Measurements from ENCODE around the gene KCNAB1.
A peak's percentile ranks its signal among the peaks of the same experiment; 100 is the strongest.

KCNAB1 gene

GRCh38 chr3:156303001-156303707, 182.8 kb downstream of the KCNAB1 start:
- Histone ChIP-seq H3K4me3 (ENCODE audit: insufficient read depth, low read depth, low read length) (no peak overlapping the region), H3K4me1 (ENCODE audit: control insufficient read depth, insufficient read depth, low read length) (no peaks in the 10 kb centered on the region), H3K36me3 (ENCODE audit: control insufficient read depth, insufficient read depth, low read length) (no peaks in the 10 kb centered on the region), H3K9me3 (ENCODE audit: control insufficient read depth, low read length) (no peaks in the 10 kb centered on the region), H3K27ac (ENCODE audit: insufficient read depth, low read depth, low read length, poor library complexity, severe bottlenecking) (no peak overlapping the region), H3K27me3 (ENCODE audit: control insufficient read depth, insufficient read depth, low read length, poor library complexity, severe bottlenecking) (no peaks in the 10 kb centered on the region)
- 100% methylated on average over 1 of the region's 1 CpG; no CpG with 5 or more reads in 1 of the 2 experiments for WGBS, 2 experiments

GRCh38 chr3:156304406-156304805, 184.0 kb downstream of the KCNAB1 start:
- Histone ChIP-seq H3K27ac (ENCODE audit: insufficient read depth, low read depth, low read length, poor library complexity, severe bottlenecking) (no peak overlapping the region), H3K27me3 (ENCODE audit: control insufficient read depth, insufficient read depth, low read length, poor library complexity, severe bottlenecking) (no peaks in the 10 kb centered on the region), H3K36me3 (ENCODE audit: control insufficient read depth, insufficient read depth, low read length) (no peaks in the 10 kb centered on the region), H3K4me3 (ENCODE audit: insufficient read depth, low read depth, low read length) (no peak overlapping the region), H3K9me3 (ENCODE audit: control insufficient read depth, low read length) (no peaks in the 10 kb centered on the region), H3K4me1 (ENCODE audit: control insufficient read depth, insufficient read depth, low read length) (no peaks in the 10 kb centered on the region)
- 95 to 97% methylated on average over 3 of the region's 3 CpGs for WGBS, 2 experiments

- Histone ChIP-seq H3K9me3 (ENCODE audit: control insufficient read depth, low read length) (no peaks in the 10 kb centered on the region), H3K36me3 (ENCODE audit: control insufficient read depth, insufficient read depth, low read length) (no peaks in the 10 kb centered on the region), H3K27ac (ENCODE audit: insufficient read depth, low read depth, low read length, poor library complexity, severe bottlenecking) (no peak overlapping the region), H3K27me3 (ENCODE audit: control insufficient read depth, insufficient read depth, low read length, poor library complexity, severe bottlenecking) (no peaks in the 10 kb centered on the region), H3K4me1 (ENCODE audit: control insufficient read depth, insufficient read depth, low read length) (no peaks in the 10 kb centered on the region), H3K4me3 (ENCODE audit: insufficient read depth, low read depth, low read length) (no peak overlapping the region)
- WGBS, 2 experiments: 97 to 100% methylated on average over 1 of the region's 1 CpG
Measured at GRCh38 chr3:156305672-156306071, 185.3 kb downstream of the KCNAB1 start.

GRCh38 chr3:156307704-156308103, 187.3 kb downstream of the KCNAB1 start:
- 92 to 96% methylated on average over 3 to 4 of the region's 4 CpGs for WGBS, 2 experiments

GRCh38 chr3:156311431-156311830, 191.1 kb downstream of the KCNAB1 start:
- no peaks in the 10 kb centered on the region for H3K27me3 ChIP-seq (ENCODE audit: control insufficient read depth, insufficient read depth, low read length, poor library complexity, severe bottlenecking)
- H3K27ac ChIP-seq (ENCODE audit: insufficient read depth, low read depth, low read length, poor library complexity, severe bottlenecking): no peak overlapping the region
- H3K4me3 ChIP-seq (ENCODE audit: insufficient read depth, low read depth, low read length): no peak overlapping the region
- H3K36me3 ChIP-seq (ENCODE audit: control insufficient read depth, insufficient read depth, low read length): no peaks in the 10 kb centered on the region
- no peaks in the 10 kb centered on the region for H3K4me1 ChIP-seq (ENCODE audit: control insufficient read depth, insufficient read depth, low read length)
- 80 to 83% methylated on average over 4 of the region's 4 CpGs for WGBS, 2 experiments
- no peaks in the 10 kb centered on the region for H3K9me3 ChIP-seq (ENCODE audit: control insufficient read depth, low read length)

More at GRCh38 chr3:156307704-156308103, 187.3 kb downstream of the KCNAB1 start:
- H3K4me3 ChIP-seq (ENCODE audit: insufficient read depth, low read depth, low read length): no peak overlapping the region
- H3K36me3 ChIP-seq (ENCODE audit: control insufficient read depth, insufficient read depth, low read length): no peaks in the 10 kb centered on the region
- H3K4me1 ChIP-seq (ENCODE audit: control insufficient read depth, insufficient read depth, low read length): no peaks in the 10 kb centered on the region
- H3K27ac ChIP-seq (ENCODE audit: insufficient read depth, low read depth, low read length, poor library complexity, severe bottlenecking): no peak overlapping the region
- H3K9me3 ChIP-seq (ENCODE audit: control insufficient read depth, low read length): no peaks in the 10 kb centered on the region
- H3K27me3 ChIP-seq (ENCODE audit: control insufficient read depth, insufficient read depth, low read length, poor library complexity, severe bottlenecking): no peaks in the 10 kb centered on the region

DNA sequence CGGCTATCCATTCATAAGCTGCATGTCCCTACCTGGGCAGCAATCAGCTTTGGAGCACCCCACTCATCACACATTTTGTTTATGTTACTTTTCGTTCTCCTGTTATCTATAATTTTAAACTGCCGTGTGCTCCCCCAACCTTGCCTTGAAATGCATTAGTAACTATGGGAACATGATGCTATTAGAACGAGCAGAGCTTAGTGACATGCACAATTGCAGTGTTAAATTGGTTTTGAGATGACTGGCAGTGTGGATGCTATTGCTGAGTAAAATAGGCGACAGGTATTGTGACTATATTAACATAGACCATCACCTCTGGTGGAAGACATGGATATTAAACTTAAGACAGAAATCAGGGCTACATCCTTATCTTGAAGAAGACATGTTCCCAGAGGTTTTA, 191.6 kb downstream of the KCNAB1 start:
- 93 to 97% methylated on average over 4 to 5 of the region's 5 CpGs for WGBS, 2 experiments
- Histone ChIP-seq H3K4me3 (ENCODE audit: insufficient read depth, low read depth, low read length) (no peak overlapping the region), H3K36me3 (ENCODE audit: control insufficient read depth, insufficient read depth, low read length) (no peaks in the 10 kb centered on the region), H3K27ac (ENCODE audit: insufficient read depth, low read depth, low read length, poor library complexity, severe bottlenecking) (no peak overlapping the region), H3K9me3 (ENCODE audit: control insufficient read depth, low read length) (no peaks in the 10 kb centered on the region), H3K27me3 (ENCODE audit: control insufficient read depth, insufficient read depth, low read length, poor library complexity, severe bottlenecking) (no peaks in the 10 kb centered on the region), H3K4me1 (ENCODE audit: control insufficient read depth, insufficient read depth, low read length) (no peaks in the 10 kb centered on the region)

- Histone ChIP-seq H3K27me3 (ENCODE audit: control insufficient read depth, insufficient read depth, low read length, poor library complexity, severe bottlenecking) (no peaks in the 10 kb centered on the region), H3K4me3 (ENCODE audit: insufficient read depth, low read depth, low read length) (no peak overlapping the region), H3K27ac (ENCODE audit: insufficient read depth, low read depth, low read length, poor library complexity, severe bottlenecking) (no peak overlapping the region), H3K9me3 (ENCODE audit: control insufficient read depth, low read length) (no peaks in the 10 kb centered on the region), H3K36me3 (ENCODE audit: control insufficient read depth, insufficient read depth, low read length) (no peaks in the 10 kb centered on the region), H3K4me1 (ENCODE audit: control insufficient read depth, insufficient read depth, low read length) (no peaks in the 10 kb centered on the region)
- WGBS, 2 experiments: 94 to 100% methylated on average over 1 of the region's 1 CpG
Measured at GRCh38 chr3:156316076-156316475, 195.7 kb downstream of the KCNAB1 start.

DNA sequence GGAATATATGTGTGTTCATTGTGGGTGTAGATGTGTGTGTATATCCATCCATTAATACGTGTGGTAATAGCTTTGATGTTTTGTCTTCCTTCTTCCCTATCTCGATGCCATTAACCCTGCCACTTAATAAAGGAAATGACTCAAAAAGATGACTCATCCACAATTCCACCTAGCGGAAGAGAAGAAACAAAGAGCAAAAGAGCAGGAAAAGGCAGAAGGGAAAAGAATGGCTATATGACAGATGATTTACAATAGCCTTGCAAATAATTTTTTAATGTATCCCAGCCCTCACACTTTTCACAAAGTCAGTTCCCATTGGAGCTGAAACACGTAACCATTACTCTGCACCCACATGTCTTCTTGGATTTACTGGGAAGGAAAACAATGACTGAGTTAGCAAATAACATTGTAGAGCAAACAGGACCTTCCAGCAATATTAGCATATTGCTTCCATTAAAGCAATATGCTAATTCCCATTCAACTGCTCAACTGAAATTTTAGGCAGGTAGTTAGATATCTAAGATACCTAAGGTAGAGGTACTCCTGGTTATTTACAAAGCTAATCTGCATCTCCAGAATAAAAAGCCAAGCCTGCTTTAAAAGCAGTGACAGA, 197.2 kb downstream of the KCNAB1 start:
- 92 to 94% methylated on average over 2 of the region's 4 CpGs for WGBS, 2 experiments
- Histone ChIP-seq H3K27me3 (ENCODE audit: control insufficient read depth, insufficient read depth, low read length, poor library complexity, severe bottlenecking) (no peaks in the 10 kb centered on the region), H3K36me3 (ENCODE audit: control insufficient read depth, insufficient read depth, low read length) (no peaks in the 10 kb centered on the region), H3K4me3 (ENCODE audit: insufficient read depth, low read depth, low read length) (no peak overlapping the region), H3K27ac (ENCODE audit: insufficient read depth, low read depth, low read length, poor library complexity, severe bottlenecking) (no peak overlapping the region), H3K4me1 (ENCODE audit: control insufficient read depth, insufficient read depth, low read length) (no peaks in the 10 kb centered on the region), H3K9me3 (ENCODE audit: control insufficient read depth, low read length) (no peaks in the 10 kb centered on the region)

GRCh38 chr3:156321945-156322344, 201.6 kb downstream of the KCNAB1 start:
- Histone ChIP-seq H3K4me1 (ENCODE audit: control insufficient read depth, insufficient read depth, low read length) (no peaks in the 10 kb centered on the region), H3K27me3 (ENCODE audit: control insufficient read depth, insufficient read depth, low read length, poor library complexity, severe bottlenecking) (no peaks in the 10 kb centered on the region)
- 27 to 28% methylated on average over 4 of the region's 4 CpGs for WGBS, 2 experiments

GRCh38 chr3:156323466-156323865, 203.1 kb downstream of the KCNAB1 start:
- Histone ChIP-seq H3K36me3 (ENCODE audit: control insufficient read depth, insufficient read depth, low read length) (no peaks in the 10 kb centered on the region), H3K9me3 (ENCODE audit: control insufficient read depth, low read length) (no peaks in the 10 kb centered on the region), H3K4me3 (ENCODE audit: insufficient read depth, low read depth, low read length) (no peak overlapping the region), H3K27me3 (ENCODE audit: control insufficient read depth, insufficient read depth, low read length, poor library complexity, severe bottlenecking) (no peaks in the 10 kb centered on the region), H3K27ac (ENCODE audit: insufficient read depth, low read depth, low read length, poor library complexity, severe bottlenecking) (no peak overlapping the region), H3K4me1 (ENCODE audit: control insufficient read depth, insufficient read depth, low read length) (no peaks in the 10 kb centered on the region)
- WGBS, 2 experiments: 86 to 94% methylated on average over 3 of the region's 3 CpGs

More at GRCh38 chr3:156321945-156322344, 201.6 kb downstream of the KCNAB1 start:
- Histone ChIP-seq H3K36me3 (ENCODE audit: control insufficient read depth, insufficient read depth, low read length) (no peaks in the 10 kb centered on the region), H3K9me3 (ENCODE audit: control insufficient read depth, low read length) (no peaks in the 10 kb centered on the region), H3K4me3 (ENCODE audit: insufficient read depth, low read depth, low read length) (no peak overlapping the region), H3K27ac (ENCODE audit: insufficient read depth, low read depth, low read length, poor library complexity, severe bottlenecking) (peak overlapping the region; percentile 19)

Measured in ectodermal cell (in vitro differentiated cells).